HG03159 (cell line): ENCODE data around the gene BLVRB.
"Not testable (repeated sequence)": the region's sequence is repeated elsewhere in the genome, so short reads cannot be mapped to it uniquely, and the experiment has no call there.

Experiments used
- ATAC-seq: cut with Tn5 transposase; IDR thresholded peaks from one replicate; pipeline ENCODE4 v1.9.1; 2021; ENCODE audit warnings: mild to moderate bottlenecking, moderate library complexity; ENCODE audit not compliant: unreplicated experiment

Gene BLVRB

DNA sequence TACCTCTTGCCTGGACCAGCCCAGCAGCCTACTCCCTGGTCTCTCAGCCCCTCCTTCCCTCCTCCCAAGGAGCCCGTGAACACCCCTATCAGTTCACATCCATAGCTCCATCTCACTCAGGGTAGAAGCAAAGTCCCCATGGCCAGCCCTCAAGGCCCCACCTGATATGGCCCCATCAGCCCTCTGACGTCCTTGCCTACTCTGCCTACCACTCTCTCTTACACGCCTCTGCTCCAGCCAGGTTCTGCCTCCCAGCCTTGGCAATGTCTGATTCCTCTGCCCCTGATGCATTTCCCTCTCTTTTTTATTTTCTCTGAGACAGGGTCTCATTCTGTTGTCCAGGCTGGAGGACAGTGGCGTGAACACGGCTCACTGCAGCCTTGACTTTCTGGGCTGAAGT lies 13.5 kb downstream of the BLVRB start:
- ATAC-seq, result no peak

DNA sequence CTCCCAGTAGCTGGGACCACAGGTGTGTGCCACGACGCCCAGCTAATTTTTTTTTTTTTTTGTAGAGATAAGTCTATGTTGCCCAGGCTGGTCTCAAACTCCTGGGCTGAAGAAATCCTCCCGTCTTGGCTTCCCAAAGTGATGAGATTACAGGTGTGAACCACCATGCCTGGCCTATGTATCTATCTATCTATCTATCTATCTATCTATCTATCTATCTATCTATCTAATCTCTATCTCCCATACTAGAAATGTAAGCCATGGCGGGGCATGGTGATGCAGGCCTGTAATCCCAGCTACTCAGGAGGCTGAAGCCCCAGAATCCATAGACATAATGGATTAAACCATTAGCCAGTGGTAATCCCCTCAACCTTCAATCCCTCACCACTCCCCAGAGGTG lies 14.9 kb downstream of the BLVRB start:
- no peak for ATAC-seq

DNA sequence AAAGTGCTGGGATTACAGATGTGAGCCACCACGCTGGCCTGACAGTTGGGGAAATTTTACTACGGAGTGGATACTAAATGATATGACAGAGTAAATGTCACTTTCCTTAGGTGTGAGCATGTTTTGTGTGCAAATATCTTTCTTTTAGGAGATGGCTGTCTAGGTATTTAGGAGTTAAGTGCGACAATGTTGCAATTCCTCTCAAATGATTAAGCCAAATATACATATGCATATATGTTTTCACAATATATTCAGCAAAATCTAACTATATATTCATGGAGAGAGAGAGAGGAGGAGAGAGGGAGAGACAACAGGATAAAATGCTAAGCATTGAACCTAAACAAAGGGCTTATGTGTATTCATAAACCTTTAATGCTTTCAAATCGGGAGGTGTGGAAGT lies 16.0 kb downstream of the BLVRB start:
- no peak for ATAC-seq

DNA sequence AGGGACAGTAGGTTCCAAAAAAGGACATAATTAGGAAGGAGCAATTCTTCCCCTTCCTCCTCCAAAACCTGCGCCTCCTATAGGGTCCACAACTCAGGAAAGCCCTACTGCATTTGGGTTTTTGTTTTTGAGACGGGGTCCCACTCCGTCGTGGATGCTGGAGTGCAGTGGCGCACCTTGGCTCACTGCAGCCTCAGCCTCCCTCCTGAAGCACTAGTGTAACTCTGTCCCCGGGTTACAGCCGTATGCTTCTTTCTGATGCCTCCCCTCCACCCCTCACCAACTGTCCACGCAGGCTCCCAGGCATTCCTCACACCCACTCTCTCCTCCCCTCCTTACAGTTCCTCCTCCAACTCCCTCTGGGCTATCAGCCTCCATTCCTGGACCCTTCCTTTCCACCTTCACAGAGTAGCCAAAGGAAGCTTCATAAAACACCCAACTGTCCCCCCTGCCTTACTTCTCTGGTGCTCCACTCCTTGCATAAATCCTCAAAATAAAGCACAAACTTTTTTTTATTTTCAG lies 19.2 kb downstream of the BLVRB start:
- ATAC-seq, result no peak

DNA sequence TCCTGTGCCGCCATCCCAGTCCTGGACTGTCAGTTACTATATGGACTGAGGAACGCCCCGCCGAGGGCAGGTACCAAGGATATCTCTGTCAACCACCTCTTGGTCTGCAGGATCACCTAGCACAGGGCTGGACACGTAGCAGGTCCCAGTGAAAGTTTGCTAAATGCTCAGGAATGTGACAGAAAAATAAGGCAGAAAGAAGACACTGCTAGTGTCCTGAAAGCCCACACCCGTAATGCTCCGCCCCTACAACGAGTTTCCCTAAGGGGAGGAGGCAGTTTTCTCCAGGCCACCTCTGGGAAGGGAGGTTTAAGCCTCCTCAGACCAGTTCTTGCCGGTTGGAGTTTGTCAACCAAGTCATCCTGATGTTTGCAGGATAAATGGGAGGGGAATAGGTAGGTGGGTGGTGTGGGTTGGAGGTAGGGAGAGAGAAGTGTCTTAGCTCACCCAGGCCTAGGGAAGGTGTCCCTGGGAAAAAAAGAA lies 19.7 kb downstream of the BLVRB start:
- no peak for ATAC-seq

DNA sequence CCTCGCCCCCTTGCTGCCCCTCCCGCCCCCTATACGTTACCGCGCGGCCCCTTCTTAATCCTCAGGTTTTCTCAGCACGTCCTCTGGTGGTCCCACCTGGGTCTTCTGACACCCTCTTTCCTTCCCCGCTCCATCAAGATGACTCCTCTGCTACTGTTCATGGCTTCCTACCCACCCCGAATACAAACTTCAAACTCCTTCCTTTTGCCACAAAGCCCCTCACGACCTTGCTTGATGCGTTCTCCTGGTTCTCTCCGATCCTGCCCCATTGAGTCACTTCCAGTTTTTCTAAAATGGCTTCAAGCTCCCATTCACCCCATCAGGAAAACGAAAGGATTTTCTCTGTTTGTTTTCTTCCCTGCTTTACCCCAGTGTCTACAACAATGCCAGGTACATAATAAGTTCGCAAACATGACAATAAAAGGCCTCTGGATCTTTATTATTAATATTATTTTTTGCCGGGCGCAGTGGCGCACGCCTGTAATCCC lies 20.7 kb downstream of the BLVRB start:
- no peak for ATAC-seq

DNA sequence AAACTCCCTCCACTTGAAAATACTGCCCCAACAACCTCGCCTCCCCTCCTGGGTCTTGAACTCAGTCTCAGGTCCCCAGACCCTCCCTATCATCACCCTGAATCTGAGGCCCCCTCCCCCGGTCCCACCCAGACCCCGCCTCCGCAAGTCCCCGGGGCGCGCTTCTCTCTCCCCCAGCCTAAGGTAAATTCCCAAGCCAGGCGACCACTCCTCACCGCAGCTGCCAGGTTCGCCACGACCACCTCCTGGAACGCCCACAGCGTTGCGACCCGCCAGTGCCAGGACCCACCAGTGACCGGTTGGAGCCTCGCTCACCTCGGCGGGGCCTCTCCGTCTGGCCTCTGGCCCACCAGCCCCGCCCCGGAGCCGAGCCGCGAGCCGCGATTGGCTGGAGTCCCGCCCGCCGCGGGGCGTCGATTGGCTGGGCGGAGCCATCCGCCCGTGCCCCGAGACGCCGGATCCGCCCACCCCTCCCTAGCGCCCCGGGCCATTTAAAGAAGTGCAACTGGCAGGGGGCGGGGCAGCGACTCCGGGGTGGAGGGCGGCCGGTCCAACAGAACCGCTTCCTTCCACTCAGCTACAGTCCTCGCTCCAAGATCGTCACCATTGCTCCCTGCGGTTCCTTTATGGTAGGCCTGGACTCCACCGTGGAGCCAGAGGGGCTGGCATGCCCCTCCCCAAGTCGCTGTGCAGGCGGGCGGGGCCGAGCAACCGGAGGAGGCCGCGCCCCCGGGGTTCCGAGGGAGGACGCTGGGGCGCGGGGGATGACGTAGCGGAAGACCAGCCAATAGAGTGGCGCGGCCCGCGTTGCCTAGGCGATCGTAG lies 21.3 kb downstream of the BLVRB start, which contains the start of gene SERTAD3:
Gene SERTAD3 (minus strand): TSS at position 336 of the 825 bp plus-strand sequence. CDS start 2,255 bp downstream, outside the sequence.
- peak; percentile 66 for ATAC-seq

DNA sequence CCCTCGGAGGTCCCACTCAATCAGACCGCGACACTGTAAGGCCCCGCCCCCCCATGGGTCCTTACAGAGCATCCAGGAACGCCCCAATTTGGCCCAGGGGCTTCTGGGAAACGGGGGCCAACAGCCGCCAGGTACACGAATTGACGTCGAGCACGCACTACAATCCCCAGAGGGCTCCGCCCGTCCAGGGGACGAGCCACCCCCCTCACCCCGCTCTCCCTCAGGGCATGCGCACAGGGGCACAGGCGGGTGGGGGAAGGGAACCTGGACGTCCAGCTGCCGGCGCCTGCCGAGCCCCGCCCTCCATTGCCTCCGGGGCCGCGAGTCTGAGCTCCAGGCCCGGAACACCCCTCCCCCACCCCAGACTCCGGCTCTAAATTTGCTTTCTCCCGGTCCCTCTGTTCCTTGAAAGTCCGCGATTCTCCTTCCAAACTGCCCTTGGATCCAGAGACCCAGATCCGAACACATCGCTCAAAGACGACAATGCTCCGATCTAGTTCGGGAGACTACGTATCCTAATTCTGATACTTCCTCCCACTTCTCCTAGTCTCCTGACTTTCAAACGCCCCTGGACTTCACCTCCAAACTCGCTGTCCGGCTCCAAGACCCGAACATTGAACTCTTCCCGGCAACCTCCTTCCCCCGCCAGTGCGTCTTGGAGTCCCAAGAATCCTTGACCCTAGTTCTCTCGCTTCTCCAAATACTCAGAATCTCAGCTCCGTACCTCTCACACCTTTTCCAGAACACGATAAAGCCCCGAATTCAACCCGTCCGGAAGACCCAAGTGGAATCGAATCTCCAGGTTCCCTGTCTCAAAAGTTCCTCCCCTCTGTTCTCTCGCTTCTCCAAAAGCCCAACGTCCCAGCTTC lies 22.2 kb downstream of the BLVRB start:
- ATAC-seq, result peak; percentile 70

DNA sequence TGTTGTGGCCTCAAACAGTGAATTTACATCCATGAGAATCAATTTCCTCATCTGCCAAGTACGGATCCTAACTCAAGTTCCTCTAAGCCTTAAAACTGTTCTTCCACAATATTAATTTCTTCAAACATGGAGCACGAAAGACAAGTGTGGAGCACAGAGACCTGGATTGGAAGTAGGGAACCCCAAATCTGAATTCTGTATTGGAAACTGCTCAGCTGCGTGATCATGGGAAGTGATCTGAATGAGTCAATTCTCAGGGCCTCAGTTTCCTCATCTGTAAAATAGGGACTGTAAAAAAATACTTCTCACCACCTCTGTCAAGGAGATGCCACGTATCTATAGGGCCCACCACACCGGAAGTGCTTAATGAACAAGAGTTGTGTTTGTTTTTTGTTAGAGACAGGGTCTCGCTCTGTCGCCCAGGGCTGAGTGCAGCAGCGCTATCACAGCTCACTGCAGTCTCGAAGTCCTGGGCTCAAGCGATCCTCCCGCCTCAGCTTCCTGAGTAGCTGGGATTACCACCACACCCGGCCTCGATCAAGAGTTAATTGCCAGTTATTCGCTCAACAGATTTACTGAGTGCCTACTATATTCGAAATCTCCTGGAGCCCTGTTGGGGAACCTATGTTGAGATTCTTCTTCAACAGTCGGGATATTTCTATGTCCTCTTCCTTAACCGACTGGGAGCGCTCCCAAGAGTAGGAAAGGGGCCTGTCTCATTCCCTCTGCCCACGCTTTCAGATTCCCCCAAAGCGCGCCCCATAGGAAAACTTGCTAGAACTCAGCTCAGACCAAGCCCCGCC lies 23.0 kb downstream of the BLVRB start:
- ATAC-seq, result no peak

DNA sequence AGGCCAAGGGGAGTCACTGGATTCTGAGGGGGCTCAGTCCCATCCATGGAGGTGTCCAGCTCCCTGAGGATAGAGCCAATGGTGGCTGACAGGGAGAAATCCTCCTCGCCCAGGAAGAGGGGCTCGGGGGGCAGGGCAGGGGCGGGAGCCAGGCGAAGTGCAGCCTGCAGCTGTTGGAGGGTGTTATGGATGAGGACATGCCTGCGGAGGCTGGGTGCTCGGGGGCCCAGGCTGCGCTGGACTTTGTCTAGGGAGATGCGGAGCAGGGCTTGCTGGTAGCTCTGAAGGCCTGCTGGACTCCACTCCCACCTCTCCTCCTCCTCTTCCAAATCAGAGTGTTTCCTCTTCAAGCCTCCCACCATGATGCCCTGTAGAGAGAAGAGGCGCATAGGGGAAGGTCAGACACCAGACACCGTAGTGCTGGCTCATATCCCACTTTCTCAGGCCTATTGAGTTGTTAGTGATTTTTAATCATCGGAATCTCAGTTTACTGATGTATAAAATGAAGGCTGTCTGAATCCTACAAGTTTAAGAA lies 23.8 kb downstream of the BLVRB start:
- no peak for ATAC-seq

DNA sequence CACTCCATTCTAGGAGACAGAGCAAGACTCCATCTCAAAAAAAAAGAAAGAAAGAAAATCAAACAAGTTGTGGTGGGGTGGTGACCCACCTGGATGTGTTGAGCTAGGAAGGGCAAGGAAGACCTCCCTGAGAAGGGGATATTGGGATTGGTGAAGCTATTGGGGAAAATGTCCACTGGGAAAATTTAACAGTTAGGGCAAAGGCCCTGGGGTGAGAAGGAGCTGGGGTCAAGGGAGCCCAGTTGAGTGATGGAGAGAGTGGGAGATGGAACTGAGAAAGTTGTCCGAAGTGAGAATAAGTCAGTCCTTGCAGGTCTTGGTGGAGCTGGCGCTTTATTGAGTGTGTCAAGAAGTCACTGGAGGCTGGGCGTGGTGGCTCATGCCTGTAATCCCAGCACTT lies 27.3 kb downstream of the BLVRB start:
- ATAC-seq, result no peak

DNA sequence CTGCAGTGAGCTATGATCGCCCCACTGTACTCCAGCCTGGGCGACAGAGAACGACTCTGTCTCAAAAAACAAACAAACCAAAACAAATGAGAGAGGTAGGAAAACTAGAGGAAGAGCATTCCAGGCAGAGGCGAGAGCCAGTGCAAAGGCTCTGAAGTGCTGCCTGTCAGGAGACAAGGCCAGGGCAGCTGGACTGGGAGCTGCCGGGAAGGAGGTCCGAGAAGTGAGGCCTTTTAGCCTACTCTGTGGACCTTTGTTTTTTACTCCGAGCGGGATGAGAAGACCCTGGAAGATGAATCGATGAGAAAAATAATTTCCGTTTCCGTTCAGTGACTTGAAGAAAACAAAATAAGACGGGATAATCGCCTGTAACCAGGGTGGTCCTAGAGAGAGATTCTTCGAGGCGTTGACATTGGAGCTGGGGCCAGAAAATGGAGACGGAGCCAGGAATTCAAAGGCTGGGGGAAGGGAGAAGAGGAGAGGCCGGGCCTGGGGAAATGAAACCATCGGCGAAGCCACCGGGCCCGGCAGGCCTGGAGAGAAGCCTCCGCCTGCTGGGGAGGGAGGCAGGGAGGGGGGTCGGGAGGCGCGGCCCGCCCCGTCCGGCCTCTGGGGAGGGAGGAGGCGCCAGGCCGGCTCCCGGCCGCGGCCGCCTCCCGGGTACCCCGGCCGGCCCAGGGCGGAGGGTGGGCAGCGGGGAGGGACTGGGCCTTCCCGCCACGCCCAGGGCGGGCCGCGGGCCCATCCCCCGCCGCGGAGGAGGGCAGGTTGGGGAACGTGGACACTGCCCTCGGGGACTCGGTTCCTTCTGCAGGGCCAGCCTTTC lies 31.9 kb downstream of the BLVRB start:
- peak; percentile 63 for ATAC-seq

DNA sequence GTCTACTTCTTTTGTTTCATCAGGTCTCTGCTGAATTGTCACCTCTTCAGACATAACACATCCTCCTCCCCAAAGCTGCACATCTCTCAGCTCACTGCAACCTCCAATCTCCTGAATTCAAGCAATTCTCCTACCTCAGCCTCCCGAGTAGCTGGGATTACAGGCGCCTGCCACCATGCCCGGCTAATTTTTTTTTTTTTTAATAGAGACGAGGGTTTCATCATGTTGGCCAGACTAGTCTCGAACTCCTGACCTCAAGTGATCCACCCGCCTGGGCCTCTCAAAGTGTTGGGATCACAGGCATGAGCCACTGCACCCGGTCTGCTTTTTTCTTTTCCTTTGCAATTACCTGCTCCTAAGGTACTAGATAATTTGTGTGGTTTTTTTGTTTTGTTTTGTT lies 32.8 kb downstream of the BLVRB start:
- ATAC-seq, result not testable (repeated sequence)

DNA sequence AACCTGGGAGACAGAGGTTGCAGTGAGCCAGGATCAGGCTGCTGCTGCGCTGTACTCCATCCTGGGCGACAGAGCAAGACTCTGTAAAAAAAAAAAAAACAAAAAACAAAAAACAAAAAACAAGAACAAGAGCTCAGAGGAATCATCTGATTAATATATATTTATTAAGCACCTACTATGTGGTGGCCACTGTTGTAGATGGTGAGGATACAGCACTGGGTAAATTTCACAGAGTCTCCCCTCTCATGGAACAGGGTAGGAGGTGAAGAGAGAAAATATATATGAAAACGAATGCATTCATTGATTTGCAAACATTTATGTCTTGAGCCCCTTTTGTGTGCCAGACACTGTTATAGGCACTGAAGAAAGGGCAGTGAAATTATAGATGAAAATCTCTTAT lies 33.8 kb downstream of the BLVRB start:
- no peak for ATAC-seq

DNA sequence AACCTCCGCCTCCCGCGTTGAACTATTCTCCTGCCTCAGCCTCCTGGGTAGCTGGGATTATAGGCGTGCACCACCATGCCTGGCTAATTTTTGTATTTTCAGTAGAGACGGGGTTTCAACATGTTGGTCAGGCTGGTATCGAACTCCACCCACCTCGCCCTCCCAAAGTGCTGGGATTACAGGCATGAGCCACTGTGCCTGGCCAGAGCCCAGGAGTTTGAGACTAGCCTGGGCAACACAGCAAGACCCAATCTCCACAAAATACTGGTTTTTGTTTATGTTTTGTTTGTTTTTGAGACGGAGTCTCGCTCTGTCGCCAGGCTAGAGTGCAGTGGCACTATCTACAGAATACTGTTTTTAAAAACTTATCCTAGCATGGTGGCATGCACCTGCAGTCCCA lies 35.3 kb downstream of the BLVRB start:
- ATAC-seq, result not testable (repeated sequence)

DNA sequence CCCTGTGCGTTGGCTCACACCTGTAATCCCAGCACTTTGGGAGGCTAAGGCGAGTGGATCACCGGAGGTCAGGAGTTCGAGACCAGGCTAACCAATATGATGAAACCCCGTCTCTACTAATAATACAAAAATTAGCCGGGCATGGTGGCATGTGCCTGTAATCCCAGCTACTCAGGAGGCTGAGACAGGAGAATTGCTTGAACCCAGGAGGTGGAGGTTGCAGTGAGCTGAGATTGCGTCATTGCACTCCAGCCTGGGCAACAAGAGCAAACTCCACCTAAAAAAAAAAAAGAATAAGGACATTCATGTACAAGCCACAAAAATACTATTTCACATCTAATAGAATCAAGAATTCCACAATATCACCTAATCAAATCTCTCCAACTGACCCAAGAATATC lies 37.3 kb downstream of the BLVRB start:
- not testable (repeated sequence) for ATAC-seq

DNA sequence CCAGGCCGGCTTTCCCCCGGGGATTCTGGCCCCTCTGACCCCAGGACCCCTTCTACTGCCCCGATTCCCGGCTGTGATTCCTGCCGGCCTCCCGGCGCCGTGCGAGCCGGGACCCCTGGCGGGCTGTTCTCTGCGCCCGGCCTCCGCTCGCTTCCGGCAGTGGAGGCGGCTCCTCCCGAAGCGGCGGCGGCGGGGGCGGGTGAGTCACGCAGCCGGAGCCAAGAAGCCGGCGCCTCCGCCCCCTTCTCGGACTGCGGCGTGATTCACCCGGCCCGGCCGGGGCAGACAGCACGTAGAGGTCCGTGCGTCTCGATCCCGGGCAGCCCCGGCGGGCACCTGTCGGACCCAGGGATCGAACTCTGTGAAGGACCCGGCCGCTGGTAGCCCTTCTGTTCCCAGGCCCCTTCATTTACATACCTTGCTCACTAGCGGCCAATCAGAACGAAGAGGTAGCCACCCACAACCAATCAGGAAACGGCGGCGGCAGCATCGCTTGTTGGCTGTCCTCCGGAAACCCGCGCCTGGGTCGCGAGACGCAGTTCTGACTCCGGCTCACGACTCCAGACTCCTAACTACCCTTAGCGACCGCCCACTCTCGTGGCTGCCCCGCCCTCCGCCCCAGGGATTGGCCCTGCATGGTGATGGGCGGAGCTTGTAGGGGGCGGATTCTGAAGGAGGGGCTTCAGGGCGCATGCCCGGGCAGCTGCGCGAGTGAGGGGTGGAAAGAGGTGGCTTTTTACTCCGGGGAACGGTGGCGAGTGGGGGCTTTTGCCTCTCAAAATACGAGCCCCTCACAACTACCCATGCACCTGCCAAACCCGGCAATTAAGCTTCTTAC lies 39.9 kb downstream of the BLVRB start, which contains the start of gene SERTAD1:
Gene SERTAD1 (minus strand): TSS at position 543 of the 838 bp plus-strand sequence. CDS start 2,446 bp downstream, outside the sequence.
- ATAC-seq, result peak; percentile 84
